K562 (cell line): Measurements from ENCODE around the gene SFXN2. TPM values are rescaled to one million over a fixed set of nuclear protein-coding genes. Genes with fewer than 3 reads are reported as not detected.

Source experiments
- polyA plus RNA-seq, 8 experiments: library from polyadenylated mRNA; depleted of rRNA in 4 of 8; stranded (reverse) in 5 of 8; unstranded in 3 of 8; fragments of >200 nt; fragmentation: Nextera tagmentation in 2 of 8; fragmentation: Illumina TruSeq in 1 of 8; extraction: Ambion mirVana in 2 of 8; extraction: Trizol in 1 of 8; gene quantifications; 2 replicates each; pipeline versions ENCODE4 v1.2.1 to v1.2.3, GENCODE V29; 2011 to 2014; ENCODE audit warnings: inconsistent platforms in 1 of 8, missing spikeins in 1 of 8
- total RNA-seq, 7 experiments: library from RNA; depleted of rRNA in 6 of 7; stranded (reverse); fragments of >200 nt in 6 of 7; fragmentation: Illumina TruSeq in 2 of 7; extraction: Trizol in 2 of 7; gene quantifications; 2 replicates each; pipeline versions ENCODE4 v1.2.1 to v1.2.3, GENCODE V29; 2011 to 2021; ENCODE audit warnings: low replicate concordance in 1 of 7

SFXN2 gene
- total and polyA plus RNA-seq, 9 of the 15 experiments (the other 6 are each of a cell fraction or from before 2014, with no cell fraction given) = 7.3 to 23.8 (median 15.7) TPM

Other genes with a start within 250 kb of the SFXN2 start
Only the 7 nearest of the 9 such genes appear.
- gene TRIM8, start 70.2 kb upstream of the SFXN2 start, total RNA-seq (2014; rRNA removed) = 13.4 and 14.1 TPM in 2 replicates
- gene TRIM8, start 70.2 kb upstream of the SFXN2 start, total RNA-seq (2014; rRNA removed; fragmentation: Illumina TruSeq; extraction: Trizol) = 7.3 and 7.5 TPM in 2 replicates
- 8.9 and 9.7 TPM in 2 replicates for gene TRIM8, start 70.2 kb upstream of the SFXN2 start, total RNA-seq (2015; rRNA removed; fragmentation: Illumina TruSeq; extraction: Trizol)
- gene TRIM8, start 70.2 kb upstream of the SFXN2 start, total RNA-seq (2021) = 26.0 and 27.2 TPM in 2 replicates
- 9.1 and 11.2 TPM in 2 replicates for gene TRIM8, start 70.2 kb upstream of the SFXN2 start, polyA plus RNA-seq (2011; rRNA removed)
- gene TRIM8, start 70.2 kb upstream of the SFXN2 start, polyA plus RNA-seq (2014; fragmentation: Illumina TruSeq; extraction: Trizol) = 11.3 and 21.4 TPM in 2 replicates
- 1 to 10 TPM; 1.7 to 3.2 TPM for gene TRIM8, start 70.2 kb upstream of the SFXN2 start, polyA plus RNA-seq (2014; fragmentation: Nextera tagmentation; extraction: Ambion mirVana)
- gene TRIM8, start 70.2 kb upstream of the SFXN2 start, polyA plus RNA-seq (2014; rRNA removed) = 12.6 and 20.4 TPM in 2 replicates
- 2.7 and 2.9 TPM in 2 replicates for gene ARL3, start 239 bp upstream of the SFXN2 start, total RNA-seq (2014; rRNA removed)
- 3.5 and 3.8 TPM in 2 replicates for gene ARL3, start 239 bp upstream of the SFXN2 start, total RNA-seq (2014; rRNA removed; fragmentation: Illumina TruSeq; extraction: Trizol)
- 2.9 and 3.2 TPM in 2 replicates for gene ARL3, start 239 bp upstream of the SFXN2 start, total RNA-seq (2015; rRNA removed; fragmentation: Illumina TruSeq; extraction: Trizol)
- 4.2 and 4.6 TPM in 2 replicates for gene ARL3, start 239 bp upstream of the SFXN2 start, total RNA-seq (2021)
- 4.8 and 5.5 TPM in 2 replicates for gene ARL3, start 239 bp upstream of the SFXN2 start, polyA plus RNA-seq (2011; rRNA removed)
- 4.2 and 5.5 TPM in 2 replicates for gene ARL3, start 239 bp upstream of the SFXN2 start, polyA plus RNA-seq (2014; fragmentation: Illumina TruSeq; extraction: Trizol)
- gene ARL3, start 239 bp upstream of the SFXN2 start, polyA plus RNA-seq (2014; fragmentation: Nextera tagmentation; extraction: Ambion mirVana) = 1 to 10 TPM; 8.2 to 8.9 TPM
- gene ARL3, start 239 bp upstream of the SFXN2 start, polyA plus RNA-seq (2014; rRNA removed) = 5.1 and 5.2 TPM in 2 replicates
- gene WBP1L, start 29.3 kb downstream of the SFXN2 start, total RNA-seq (2014; rRNA removed) = 11.4 and 15.0 TPM in 2 replicates
- 6.6 and 6.7 TPM in 2 replicates for gene WBP1L, start 29.3 kb downstream of the SFXN2 start, total RNA-seq (2014; rRNA removed; fragmentation: Illumina TruSeq; extraction: Trizol)
- gene WBP1L, start 29.3 kb downstream of the SFXN2 start, total RNA-seq (2015; rRNA removed; fragmentation: Illumina TruSeq; extraction: Trizol) = 8.7 and 9.1 TPM in 2 replicates
- 11.8 and 14.4 TPM in 2 replicates for gene WBP1L, start 29.3 kb downstream of the SFXN2 start, total RNA-seq (2021)
- gene WBP1L, start 29.3 kb downstream of the SFXN2 start, polyA plus RNA-seq (2011; rRNA removed) = 11.6 and 12.1 TPM in 2 replicates
- gene WBP1L, start 29.3 kb downstream of the SFXN2 start, polyA plus RNA-seq (2014; fragmentation: Illumina TruSeq; extraction: Trizol) = 11.5 and 12.3 TPM in 2 replicates
- gene WBP1L, start 29.3 kb downstream of the SFXN2 start, polyA plus RNA-seq (2014; fragmentation: Nextera tagmentation; extraction: Ambion mirVana) = 1 to 10 TPM; 3.2 to 5.3 TPM
- gene WBP1L, start 29.3 kb downstream of the SFXN2 start, polyA plus RNA-seq (2014; rRNA removed) = 10.7 and 11.3 TPM in 2 replicates
- gene CYP17A1, start 122.8 kb downstream of the SFXN2 start, total RNA-seq (2014; rRNA removed) = not detected in 2 replicates
- not detected in 2 replicates for gene CYP17A1, start 122.8 kb downstream of the SFXN2 start, total RNA-seq (2014; rRNA removed; fragmentation: Illumina TruSeq; extraction: Trizol)
- gene CYP17A1, start 122.8 kb downstream of the SFXN2 start, total RNA-seq (2015; rRNA removed; fragmentation: Illumina TruSeq; extraction: Trizol) = not detected in 2 replicates
- 2.3 TPM in 2 replicates for gene CYP17A1, start 122.8 kb downstream of the SFXN2 start, total RNA-seq (2021)
- gene CYP17A1, start 122.8 kb downstream of the SFXN2 start, polyA plus RNA-seq (2011; rRNA removed) = not detected in 2 replicates
- gene CYP17A1, start 122.8 kb downstream of the SFXN2 start, polyA plus RNA-seq (2014; fragmentation: Illumina TruSeq; extraction: Trizol) = not detected in 2 replicates
- not detected for gene CYP17A1, start 122.8 kb downstream of the SFXN2 start, polyA plus RNA-seq (2014; fragmentation: Nextera tagmentation; extraction: Ambion mirVana)
- not detected in 2 replicates for gene CYP17A1, start 122.8 kb downstream of the SFXN2 start, polyA plus RNA-seq (2014; rRNA removed)
- 6.5 TPM in 2 replicates for gene BORCS7, start 139.6 kb downstream of the SFXN2 start, total RNA-seq (2014; rRNA removed)
- 11.8 and 12.1 TPM in 2 replicates for gene BORCS7, start 139.6 kb downstream of the SFXN2 start, total RNA-seq (2014; rRNA removed; fragmentation: Illumina TruSeq; extraction: Trizol)
- 8.3 and 12.1 TPM in 2 replicates for gene BORCS7, start 139.6 kb downstream of the SFXN2 start, total RNA-seq (2015; rRNA removed; fragmentation: Illumina TruSeq; extraction: Trizol)
- gene BORCS7, start 139.6 kb downstream of the SFXN2 start, total RNA-seq (2021) = 5.1 and 5.9 TPM in 2 replicates
- 12.8 and 14.5 TPM in 2 replicates for gene BORCS7, start 139.6 kb downstream of the SFXN2 start, polyA plus RNA-seq (2011; rRNA removed)
- gene BORCS7, start 139.6 kb downstream of the SFXN2 start, polyA plus RNA-seq (2014; fragmentation: Illumina TruSeq; extraction: Trizol) = 8.2 and 8.4 TPM in 2 replicates
- 10 to 100 TPM; 14.0 to 17.0 TPM for gene BORCS7, start 139.6 kb downstream of the SFXN2 start, polyA plus RNA-seq (2014; fragmentation: Nextera tagmentation; extraction: Ambion mirVana)
- gene BORCS7, start 139.6 kb downstream of the SFXN2 start, polyA plus RNA-seq (2014; rRNA removed) = 12.9 and 14.0 TPM in 2 replicates
- gene AS3MT, start 154.8 kb downstream of the SFXN2 start, total RNA-seq (2014; rRNA removed) = not detected in 2 replicates
- 0.33 and 0.41 TPM in 2 replicates for gene AS3MT, start 154.8 kb downstream of the SFXN2 start, total RNA-seq (2014; rRNA removed; fragmentation: Illumina TruSeq; extraction: Trizol)
- gene AS3MT, start 154.8 kb downstream of the SFXN2 start, total RNA-seq (2015; rRNA removed; fragmentation: Illumina TruSeq; extraction: Trizol) = 0.30 TPM in 1 of 2 replicates, not detected in the other
- gene AS3MT, start 154.8 kb downstream of the SFXN2 start, total RNA-seq (2021) = 0.25 and 0.29 TPM in 2 replicates
- gene AS3MT, start 154.8 kb downstream of the SFXN2 start, polyA plus RNA-seq (2011; rRNA removed) = 0.07 TPM in 1 of 2 replicates, not detected in the other
- gene AS3MT, start 154.8 kb downstream of the SFXN2 start, polyA plus RNA-seq (2014; fragmentation: Illumina TruSeq; extraction: Trizol) = 0.19 TPM in 1 of 2 replicates, not detected in the other
- under 1 TPM; 0.04 to 0.14 TPM for gene AS3MT, start 154.8 kb downstream of the SFXN2 start, polyA plus RNA-seq (2014; fragmentation: Nextera tagmentation; extraction: Ambion mirVana)
- 0.24 and 0.58 TPM in 2 replicates for gene AS3MT, start 154.8 kb downstream of the SFXN2 start, polyA plus RNA-seq (2014; rRNA removed)
- 4.0 and 5.9 TPM in 2 replicates for gene CNNM2, start 203.7 kb downstream of the SFXN2 start, total RNA-seq (2014; rRNA removed)
- 1.2 and 1.4 TPM in 2 replicates for gene CNNM2, start 203.7 kb downstream of the SFXN2 start, total RNA-seq (2014; rRNA removed; fragmentation: Illumina TruSeq; extraction: Trizol)
- 1.2 and 1.5 TPM in 2 replicates for gene CNNM2, start 203.7 kb downstream of the SFXN2 start, total RNA-seq (2015; rRNA removed; fragmentation: Illumina TruSeq; extraction: Trizol)
- 5.0 and 5.7 TPM in 2 replicates for gene CNNM2, start 203.7 kb downstream of the SFXN2 start, total RNA-seq (2021)
- gene CNNM2, start 203.7 kb downstream of the SFXN2 start, polyA plus RNA-seq (2011; rRNA removed) = 1.3 and 1.7 TPM in 2 replicates
- gene CNNM2, start 203.7 kb downstream of the SFXN2 start, polyA plus RNA-seq (2014; fragmentation: Illumina TruSeq; extraction: Trizol) = 2.1 and 2.7 TPM in 2 replicates
- under 1 TPM; 0.21 to 0.23 TPM for gene CNNM2, start 203.7 kb downstream of the SFXN2 start, polyA plus RNA-seq (2014; fragmentation: Nextera tagmentation; extraction: Ambion mirVana)
- gene CNNM2, start 203.7 kb downstream of the SFXN2 start, polyA plus RNA-seq (2014; rRNA removed) = 0.93 and 2.2 TPM in 2 replicates